HG02970 (cell line): ENCODE results near the gene TOM1L1.

Experiments
- ATAC-seq: cut with Tn5 transposase; IDR thresholded peaks from one replicate; pipeline ENCODE4 v1.9.1; 2021; ENCODE audit warnings: mild to moderate bottlenecking, moderate library complexity, moderate number of reproducible peaks; ENCODE audit not compliant: unreplicated experiment, low FRiP score

Gene TOM1L1

GRCh38 chr17:54891176-54891821, 9.4 kb upstream of the TOM1L1 start:
- ATAC-seq, result no peak

DNA sequence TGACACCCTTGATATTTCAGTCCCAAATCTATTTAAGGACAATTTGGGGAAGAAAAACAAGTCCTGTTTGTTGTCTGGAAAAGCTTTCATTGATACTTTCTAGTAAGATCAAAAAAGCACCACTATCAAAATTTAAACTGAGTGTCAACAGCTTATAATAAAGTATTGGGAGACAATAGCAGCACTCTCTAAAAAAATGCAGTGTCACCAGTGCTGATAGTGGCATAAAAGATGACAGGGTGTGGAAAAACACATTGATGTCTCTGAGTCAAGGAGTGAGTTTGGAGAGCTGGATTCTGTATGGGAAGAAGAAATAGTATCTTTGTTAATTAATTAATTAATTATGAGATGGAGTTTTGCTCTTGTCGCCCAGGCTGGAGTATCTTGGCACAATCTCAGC, 8.3 kb upstream of the TOM1L1 start:
- ATAC-seq, result no peak

DNA sequence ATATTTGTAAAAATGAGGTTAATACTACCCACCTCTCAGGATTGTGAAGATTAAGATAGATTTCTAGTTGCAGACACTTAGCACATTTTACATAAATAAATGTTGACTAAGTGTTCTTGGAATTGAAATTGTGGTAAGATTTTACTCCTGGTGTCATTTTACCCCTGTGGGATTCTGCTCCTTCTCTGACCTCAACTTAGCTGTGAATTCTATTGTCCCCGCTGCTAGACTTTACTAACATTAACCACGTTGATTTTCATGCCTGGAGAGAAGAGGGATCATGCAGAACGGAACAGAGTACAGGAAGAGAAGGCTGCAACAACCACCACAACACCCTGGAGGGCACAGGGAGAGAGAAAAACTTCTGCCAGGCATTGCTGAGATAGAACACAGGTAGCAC, 2.1 kb upstream of the TOM1L1 start:
- ATAC-seq, result no peak

DNA sequence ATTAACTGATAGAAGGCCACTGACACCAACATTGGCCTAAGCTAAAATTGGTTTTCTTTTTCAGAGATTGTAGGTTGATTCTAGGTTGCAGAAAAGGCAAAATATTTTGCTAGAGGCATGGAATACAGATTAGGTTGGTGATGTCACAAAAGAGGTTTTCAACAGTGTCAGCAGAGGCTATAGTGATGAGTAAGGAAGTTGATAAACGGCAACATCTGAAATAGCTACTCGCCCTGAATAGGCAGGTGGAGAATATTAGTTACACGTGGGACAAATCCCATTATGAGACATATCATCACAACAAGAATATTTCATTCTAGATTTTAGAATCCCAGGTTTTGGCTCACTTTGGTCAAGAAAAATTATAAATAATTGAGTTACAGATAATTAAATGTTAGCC, 1.5 kb upstream of the TOM1L1 start:
- no peak for ATAC-seq

DNA sequence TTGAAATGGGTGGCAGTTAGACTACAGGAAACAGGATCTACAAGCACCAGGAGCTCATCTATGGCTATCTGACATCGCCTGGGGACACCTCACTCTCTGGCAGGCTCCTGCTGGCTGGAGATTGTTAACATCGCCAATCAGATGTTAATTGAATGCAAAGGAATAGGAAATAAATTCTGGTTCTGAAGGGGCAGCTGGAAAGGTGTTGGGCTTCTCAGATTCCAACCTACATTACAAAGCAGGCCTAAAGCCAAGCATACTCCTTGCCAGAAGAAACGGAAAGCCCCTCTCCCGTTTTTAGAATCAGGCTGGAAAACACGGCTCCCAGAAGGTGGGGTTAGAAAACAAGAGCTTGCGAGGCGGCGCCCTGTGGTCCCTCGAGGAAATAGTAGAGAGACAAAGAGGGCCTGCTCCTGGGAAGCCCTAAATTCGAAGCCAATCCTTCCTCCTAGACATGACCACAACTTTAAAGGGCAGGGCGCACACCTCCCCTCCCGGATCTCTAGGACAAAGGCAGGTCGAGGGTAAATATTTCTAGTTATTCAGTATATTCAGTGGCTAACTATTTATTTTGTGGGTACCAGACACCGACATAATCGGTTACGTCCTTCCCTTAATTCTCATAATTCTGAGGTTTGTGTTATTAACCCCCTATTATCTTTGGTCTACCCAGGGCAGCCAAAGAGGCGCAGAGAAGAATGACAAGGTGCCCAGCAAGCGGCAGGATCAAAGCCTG, 763 bp upstream of the TOM1L1 start:
- no peak for ATAC-seq

DNA sequence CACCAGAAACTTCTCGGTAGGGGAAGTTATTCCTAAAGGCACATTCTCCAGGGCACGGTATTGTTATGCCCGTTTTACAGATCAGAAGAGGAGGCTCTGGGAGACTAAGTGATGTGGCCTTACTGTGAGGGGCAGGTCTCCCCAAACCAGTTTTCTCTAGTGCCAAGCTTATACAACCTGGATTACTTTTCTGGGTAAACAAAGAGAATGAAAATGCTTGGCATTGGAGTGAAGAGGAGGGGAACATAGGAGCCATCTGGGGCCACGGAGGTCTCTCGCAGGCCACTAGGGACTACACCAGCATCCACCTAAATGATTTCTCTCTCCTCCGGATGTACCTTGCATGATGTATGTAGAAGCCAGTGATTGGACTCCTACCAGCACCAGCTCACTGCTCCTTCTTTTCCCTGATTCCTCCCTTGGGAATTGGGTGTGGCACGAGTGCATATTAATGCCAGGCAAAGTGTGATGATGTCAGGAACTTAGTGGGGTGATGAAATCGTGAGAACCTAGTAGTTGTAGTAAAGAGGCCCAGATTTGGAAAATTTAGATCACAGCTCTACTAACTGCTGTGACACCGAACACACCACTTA, 674 bp downstream of the TOM1L1 start:
- ATAC-seq, result no peak

GRCh38 chr17:54902017-54902416, 1.4 kb downstream of the TOM1L1 start:
- ATAC-seq, result no peak

DNA sequence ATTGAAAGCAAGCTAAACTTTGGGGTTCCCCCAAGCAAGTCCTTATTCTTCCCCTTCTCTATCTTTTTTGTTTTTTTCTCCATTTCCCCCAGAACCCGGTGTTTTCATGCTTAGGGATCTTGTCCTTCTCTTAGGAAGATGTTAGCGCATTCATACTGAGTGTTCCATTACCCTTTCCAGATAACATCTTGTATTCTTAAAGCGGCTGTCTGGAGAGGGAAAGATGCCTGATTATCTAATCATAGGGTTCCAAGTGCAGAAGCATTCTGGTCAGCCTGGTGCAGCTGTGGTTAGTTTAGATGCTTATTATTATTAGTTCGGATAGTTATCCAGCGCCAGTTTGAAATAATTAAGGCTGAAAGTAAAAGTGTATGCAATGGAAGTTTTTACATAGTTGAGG, 2.0 kb downstream of the TOM1L1 start:
- ATAC-seq, result no peak

GRCh38 chr17:54903375-54903774, 2.7 kb downstream of the TOM1L1 start:
- no peak for ATAC-seq

DNA sequence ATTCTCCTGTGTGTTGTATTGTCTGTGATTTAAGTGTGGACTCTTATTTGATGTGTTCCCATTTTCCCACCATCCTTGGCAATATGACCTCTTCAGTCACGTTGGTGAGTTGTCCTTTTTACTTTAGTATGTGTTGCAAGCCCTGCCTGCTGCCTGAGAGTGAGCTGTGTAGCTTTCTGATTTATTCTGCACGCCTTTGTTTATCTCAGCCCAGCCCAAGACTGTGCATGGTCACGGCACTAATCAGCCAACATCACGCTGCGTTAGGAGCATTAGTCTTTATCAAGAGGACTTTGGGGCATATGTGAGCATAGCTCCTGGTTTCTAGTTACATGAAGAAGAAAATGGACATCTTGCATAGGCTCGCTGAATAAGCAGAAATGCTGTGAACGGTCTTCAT, 6.0 kb downstream of the TOM1L1 start:
- no peak for ATAC-seq

GRCh38 chr17:54907376-54907775, 6.7 kb downstream of the TOM1L1 start:
- ATAC-seq, result no peak

GRCh38 chr17:54909766-54910165, 9.1 kb downstream of the TOM1L1 start:
- no peak for ATAC-seq

- ATAC-seq, result no peak
These were observed 16.1 kb downstream of the TOM1L1 start for GRCh38 chr17:54916721-54917120.

DNA sequence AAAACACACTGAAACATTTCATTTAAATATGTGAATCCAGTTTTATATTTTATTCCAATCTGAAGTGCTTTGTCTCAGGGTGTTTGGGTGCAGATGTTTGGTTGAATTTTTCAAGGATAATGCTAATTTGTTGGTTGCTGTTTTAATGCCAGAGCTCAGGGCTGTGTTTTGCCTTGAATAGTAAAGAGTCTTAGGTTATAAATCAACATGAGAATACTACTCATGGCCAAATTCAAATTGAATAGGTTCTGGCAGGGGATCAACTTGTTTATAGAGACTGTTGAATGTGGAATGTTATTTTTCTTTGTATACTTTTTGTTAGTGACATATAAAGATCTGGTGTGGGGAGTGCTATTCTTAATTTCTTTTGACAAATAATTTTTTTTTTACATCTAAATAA, 18.8 kb downstream of the TOM1L1 start:
- ATAC-seq, result no peak

DNA sequence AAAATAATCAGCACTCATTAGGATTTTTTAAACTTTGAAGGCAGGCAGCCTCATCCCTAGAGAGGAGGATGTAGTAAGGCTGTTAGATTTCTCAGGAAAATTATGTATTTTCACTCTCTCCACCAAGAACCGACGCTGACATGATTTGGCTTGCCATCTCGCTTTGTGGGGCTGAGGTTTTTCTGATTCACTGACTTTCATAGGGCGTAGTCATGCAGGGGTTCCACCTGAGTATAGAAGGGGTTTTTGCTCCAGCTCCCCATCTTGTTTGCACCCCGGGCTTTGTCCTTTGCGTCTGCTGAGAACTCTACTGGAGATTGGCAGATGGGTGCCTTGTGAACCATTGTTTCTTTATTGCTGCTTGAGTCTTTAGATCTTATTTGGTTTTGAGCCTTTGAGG, 20.2 kb downstream of the TOM1L1 start:
- no peak for ATAC-seq

DNA sequence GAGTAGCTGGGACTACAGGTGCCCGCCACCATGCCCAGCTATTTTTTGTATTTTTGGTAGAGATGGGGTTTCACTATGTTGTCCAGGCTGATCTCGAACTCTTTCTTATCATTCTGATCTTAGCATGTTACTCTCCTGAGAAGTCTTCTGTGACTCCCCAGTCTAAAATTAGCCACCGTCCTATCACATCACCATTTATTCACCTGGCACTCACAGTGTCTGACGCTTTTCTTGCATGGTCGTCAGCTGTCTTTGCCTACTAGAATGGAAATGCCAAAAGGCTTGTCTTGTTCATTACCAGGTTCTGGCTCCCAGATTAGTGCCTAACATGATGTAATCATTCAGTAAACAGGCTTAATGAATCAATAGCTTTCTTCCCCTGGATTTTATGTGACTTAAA, 23.8 kb downstream of the TOM1L1 start:
- ATAC-seq, result no peak

- no peak for ATAC-seq
These were observed 26.9 kb downstream of the TOM1L1 start for GRCh38 chr17:54927525-54927924.

DNA sequence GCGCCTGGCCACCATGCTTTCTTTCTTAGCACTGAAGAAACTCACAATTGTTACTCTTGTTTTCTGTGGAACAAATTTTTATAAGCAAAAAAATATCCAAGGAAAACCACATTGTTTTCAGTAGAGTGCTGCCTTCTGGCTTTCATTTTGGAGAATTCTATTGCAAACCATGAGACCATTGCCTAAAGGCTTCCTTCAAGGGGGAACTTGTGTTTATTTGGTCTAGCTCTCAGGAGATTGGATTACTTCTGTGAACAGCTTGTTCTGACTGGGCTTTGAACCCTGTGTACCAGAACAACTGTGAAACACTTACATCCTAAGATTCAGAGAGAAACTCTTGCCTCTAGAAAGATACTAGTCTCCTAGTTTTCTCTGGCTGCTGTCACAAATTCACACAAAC, 32.1 kb downstream of the TOM1L1 start:
- no peak for ATAC-seq

GRCh38 chr17:54933921-54934320, 33.3 kb downstream of the TOM1L1 start:
- ATAC-seq, result no peak

DNA sequence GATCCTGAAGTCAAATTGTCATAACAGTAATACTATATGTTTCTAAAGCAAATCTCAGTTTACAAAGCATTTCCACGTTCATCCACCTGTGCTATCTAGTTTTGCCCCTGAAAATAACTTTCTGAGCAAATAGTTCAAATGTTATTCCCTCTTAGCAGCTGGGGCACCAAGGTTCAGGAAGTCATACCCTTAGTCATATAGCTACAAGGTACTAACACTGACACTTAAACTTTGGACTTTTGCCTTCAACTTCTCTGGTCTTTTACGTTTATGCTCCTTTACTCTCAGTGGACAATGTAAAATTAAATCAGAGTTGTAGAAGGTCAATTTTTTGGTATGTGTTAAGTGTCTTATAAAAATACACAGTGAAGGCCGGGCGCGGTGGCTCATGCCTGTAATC, 34.8 kb downstream of the TOM1L1 start:
- no peak for ATAC-seq

DNA sequence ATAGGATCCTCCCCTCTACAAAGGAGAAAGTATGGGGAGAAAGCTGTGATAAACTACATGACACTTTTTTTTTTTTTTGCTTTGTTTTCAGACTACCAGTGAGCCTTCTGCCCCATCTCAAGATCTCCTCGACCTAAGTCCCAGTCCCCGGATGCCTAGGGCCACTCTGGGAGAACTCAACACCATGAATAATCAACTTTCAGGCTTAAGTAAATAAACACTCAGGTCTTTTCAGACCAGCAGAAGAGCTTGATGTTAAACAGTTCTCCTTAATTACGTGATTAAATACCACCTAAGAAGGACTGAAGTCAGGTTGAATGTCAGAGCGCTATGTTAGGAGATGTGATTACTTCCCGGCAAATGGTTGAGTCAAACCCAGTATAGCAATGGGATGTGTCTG, 36.4 kb downstream of the TOM1L1 start:
- ATAC-seq, result no peak

- no peak for ATAC-seq
These were observed 36.8 kb downstream of the TOM1L1 start for GRCh38 chr17:54937426-54937825.
